Activated CD4-positive, alpha-beta T cell treated with anti-CD3 and anti-CD28 coated beads, Interleukin-2, amount 50 U/mL, for 24 hours (primary cell): ENCODE measurements around the gene DYNLT1.

ENCODE experiments used
- DNase-seq, 2 donors: peaks; one replicate each; pipeline ENCODE4 v3.0.0-alpha.2; 2020; ENCODE audit warnings: low read depth in 1 of 2, low spot score in 1 of 2

Gene DYNLT1

DNA sequence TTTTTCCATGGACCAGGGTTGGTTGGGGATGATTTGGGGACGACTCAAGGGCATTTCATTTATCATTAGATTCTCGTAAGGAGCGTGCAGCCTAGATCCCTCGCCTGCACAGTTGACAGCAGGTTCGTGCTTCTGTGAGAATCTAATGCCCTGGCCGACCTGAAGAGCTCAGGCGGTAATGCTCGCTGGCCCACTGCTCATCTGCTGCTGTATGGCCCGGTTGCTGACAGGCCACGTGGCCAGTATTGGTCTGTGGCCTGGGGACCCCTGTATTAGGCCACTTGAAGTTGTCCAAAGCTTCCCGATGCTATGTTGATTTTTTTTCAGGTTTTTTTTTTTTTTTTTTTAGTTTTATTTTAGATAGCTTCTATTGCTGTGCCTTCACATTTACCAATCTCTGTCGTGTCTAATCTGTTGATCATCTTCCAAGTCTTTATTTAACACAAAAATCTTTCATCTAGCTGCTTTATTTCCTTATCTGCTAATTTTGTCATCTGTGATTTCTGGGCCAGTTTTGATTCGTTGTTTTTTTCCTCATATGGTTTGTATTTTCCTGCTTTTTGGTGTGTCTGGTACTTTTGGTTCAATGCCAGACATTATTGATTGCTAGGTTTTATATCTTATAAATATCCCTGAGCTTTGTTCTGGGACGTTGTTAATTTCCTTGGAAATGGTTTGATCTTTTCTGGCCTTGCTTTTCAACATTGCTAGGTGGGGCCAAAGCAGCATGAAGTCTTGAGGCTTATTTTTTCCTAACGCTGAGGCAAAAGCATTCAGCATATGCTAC, 41.1 kb downstream of the DYNLT1 start:
- no peak for DNase-seq

GRCh38 chr6:158599635-158600034, 44.9 kb downstream of the DYNLT1 start:
- DNase-seq: no peak

- no peak for DNase-seq
Measured at GRCh38 chr6:158597565-158597964, 47.0 kb downstream of the DYNLT1 start.

DNA sequence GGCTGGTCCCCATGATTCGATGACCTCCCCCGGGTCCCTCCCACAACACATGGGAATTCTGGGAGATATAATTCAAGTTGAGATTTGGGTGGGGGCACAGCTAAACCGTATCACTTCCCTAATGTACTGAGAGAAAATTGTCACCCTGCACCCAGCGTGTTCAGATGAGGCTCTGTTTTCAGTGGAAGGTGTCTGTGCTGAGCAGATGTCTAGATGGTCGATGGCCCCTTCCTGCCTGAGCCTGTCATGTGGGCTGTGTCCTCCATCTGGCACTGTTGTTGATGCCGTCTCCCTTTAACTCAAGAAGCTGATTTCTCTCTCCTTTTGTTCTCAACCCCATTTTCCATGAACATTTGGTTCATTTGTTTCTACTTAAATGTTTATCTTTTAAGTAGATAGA, 47.7 kb downstream of the DYNLT1 start:
- DNase-seq: no peak

DNA sequence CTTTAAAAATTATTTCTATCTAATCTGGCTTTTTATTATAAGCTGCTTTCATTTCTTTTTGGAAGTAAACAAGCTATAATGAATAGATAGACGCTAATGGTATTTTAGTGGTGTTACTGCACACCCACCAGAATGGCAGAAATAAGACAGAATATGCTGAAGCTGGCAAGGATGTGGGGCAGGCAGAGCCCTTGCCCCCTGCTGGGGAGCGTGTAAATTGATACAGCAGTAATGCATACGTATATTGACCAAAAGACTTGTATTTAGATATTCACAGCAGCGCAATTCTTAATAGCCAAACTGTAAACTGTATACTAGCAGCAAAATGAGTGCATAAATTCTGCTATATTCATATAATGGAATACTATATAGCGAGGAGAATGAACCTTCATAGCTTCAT, 49.3 kb downstream of the DYNLT1 start:
- no peak for DNase-seq

DNA sequence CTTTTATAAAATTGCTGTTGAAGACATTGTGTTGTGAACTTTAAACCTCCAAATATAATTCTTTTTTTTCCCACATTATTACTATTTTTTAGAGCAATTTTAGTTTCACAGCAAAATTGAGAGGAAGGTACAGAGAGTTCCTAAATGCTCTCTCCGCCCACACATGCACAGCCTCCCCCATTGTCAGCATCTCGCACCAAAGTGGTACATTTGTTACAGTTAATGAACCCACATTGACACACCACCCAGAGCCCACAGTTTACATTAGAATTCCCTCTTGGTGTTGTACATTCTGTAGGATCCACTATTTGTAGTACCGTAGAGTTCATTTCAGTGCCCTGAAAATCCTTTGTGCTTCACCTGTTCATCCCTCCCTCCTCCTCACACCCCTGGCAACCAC, 50.9 kb downstream of the DYNLT1 start:
- no peak for DNase-seq

DNA sequence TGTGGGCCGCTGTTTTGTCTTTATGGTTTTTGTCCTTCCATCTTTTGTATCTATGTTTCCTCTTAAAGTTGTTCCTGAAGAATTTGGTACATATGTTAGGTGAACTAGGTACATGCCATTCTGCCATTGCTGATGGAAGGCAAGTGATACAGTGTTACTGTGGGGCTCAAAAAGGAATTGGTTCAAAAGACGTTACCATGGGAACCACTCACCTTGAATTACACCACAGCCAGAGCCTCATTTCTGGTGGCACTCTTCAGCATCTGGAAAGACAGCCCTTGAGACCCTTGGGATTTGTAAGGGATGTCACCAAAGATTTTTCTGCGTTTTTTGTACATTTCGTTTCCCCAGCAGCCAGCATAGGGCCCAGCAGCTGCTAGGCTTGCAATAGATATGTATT, 52.7 kb downstream of the DYNLT1 start:
- no peak for DNase-seq

DNA sequence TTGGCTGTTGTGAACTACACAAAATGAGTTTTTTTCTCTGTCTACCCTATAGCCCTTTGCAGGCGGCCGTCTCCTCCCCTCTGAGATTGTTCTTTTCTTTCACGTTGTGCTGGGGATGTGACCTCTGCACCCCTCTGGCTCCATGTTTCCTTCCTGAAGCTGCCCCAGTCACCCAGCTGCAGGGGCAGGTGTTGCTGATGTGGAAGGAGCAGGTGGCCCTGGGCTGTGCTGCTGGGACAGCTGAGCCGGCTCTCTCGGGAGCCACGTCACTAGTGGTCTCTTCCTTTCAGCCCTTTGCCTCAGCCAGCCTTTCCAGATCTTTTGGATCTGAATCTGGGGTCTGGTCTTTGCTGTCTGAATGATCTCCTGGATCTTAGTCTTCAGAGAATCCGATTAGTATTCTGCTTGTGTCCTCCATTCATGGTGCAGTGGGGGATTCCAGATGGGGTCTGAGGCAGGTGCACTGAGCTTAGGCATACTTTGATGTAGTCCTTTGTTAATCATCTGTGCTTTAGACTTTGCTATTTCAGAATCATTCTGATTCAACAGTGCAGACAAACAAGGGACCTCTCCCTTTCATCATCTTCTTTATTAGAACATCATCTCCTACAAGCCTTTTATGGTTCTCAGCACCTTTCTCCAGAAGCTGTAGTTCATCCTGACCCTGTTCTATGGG, 53.3 kb downstream of the DYNLT1 start:
- no peak for DNase-seq

- DNase-seq: no peak
Measured at GRCh38 chr6:158589366-158589765, 55.2 kb downstream of the DYNLT1 start.

GRCh38 chr6:158586652-158587051, 57.9 kb downstream of the DYNLT1 start:
- no peak for DNase-seq
